CD14-positive monocyte (primary cell): Measurements from ENCODE around the gene NCCRP1. TPM values are rescaled to one million over a fixed set of nuclear protein-coding genes. Genes with fewer than 3 reads are reported as not detected.
A peak's percentile ranks its signal among the peaks of the same experiment; 100 is the strongest.

ENCODE experiments used
- DNase-seq, 3 donors: peaks; one replicate each; pipeline ENCODE4 v3.0.0-alpha.2; 2011 to 2022
- H2AFZ ChIP-seq: 2 replicates; pipeline ENCODE4 v1.6.0; 2012; ENCODE audit warnings: mild to moderate bottlenecking, low read depth, low read length, inconsistent platforms; ENCODE audit not compliant: insufficient read depth, poor library complexity, severe bottlenecking
- H3K27ac ChIP-seq, 2 donors: 1 replicate in 1 of 2; 2 replicates in 1 of 2; pipeline ENCODE4 v1.5.1; 2012 to 2013; ENCODE audit warnings: low read length in 2 of 2, control low read depth in 1 of 2, inconsistent platforms in 1 of 2, low read depth in 1 of 2, mild to moderate bottlenecking in 1 of 2
- H3K27me3 ChIP-seq, 2 donors: one replicate each; pipeline versions ENCODE4 v1.6.0 to v1.6.1; 2011 to 2013; ENCODE audit warnings: low read length in 2 of 2; ENCODE audit not compliant: control insufficient read depth in 2 of 2, insufficient read depth in 2 of 2
- H3K36me3 ChIP-seq, 2 donors: replicated peaks in 1 of 2; 1 replicate in 1 of 2; 2 replicates in 1 of 2; pipeline versions ENCODE4 v1.5.1 to v1.6.1; 2012 to 2013; ENCODE audit warnings: low read length in 2 of 2, control low read depth in 1 of 2, inconsistent platforms in 1 of 2, mild to moderate bottlenecking in 1 of 2; ENCODE audit not compliant: insufficient read depth in 2 of 2, control insufficient read depth in 1 of 2
- H3K4me1 ChIP-seq, 2 donors: 1 replicate in 1 of 2; 2 replicates in 1 of 2; pipeline versions ENCODE4 v1.5.1 to v1.6.1; 2012 to 2013; ENCODE audit warnings: low read length in 2 of 2, control low read depth in 1 of 2, inconsistent platforms in 1 of 2, mild to moderate bottlenecking in 1 of 2, moderate library complexity in 1 of 2; ENCODE audit not compliant: insufficient read depth in 2 of 2, control insufficient read depth in 1 of 2
- H3K4me2 ChIP-seq: replicated peaks from 2 replicates; pipeline ENCODE3; 2012; ENCODE audit warnings: low read length, moderate library complexity, mild to moderate bottlenecking; ENCODE audit not compliant: poor library complexity, severe bottlenecking; ENCODE audit errors: extremely low read depth
- H3K4me3 ChIP-seq, 3 experiments: fragments of 200-600 bp in 1 of 3; sonication (generic) in 1 of 3; replicated peaks in 1 of 3; 1 replicate in 2 of 3; 2 replicates in 1 of 3; pipeline ENCODE4 v1.5.1; 2011 to 2013; ENCODE audit warnings: low read length in 3 of 3, mild to moderate bottlenecking in 3 of 3, control low read depth in 2 of 3, low read depth in 2 of 3, inconsistent platforms in 1 of 3, moderate library complexity in 1 of 3
- H3K79me2 ChIP-seq: 2 replicates; pipeline ENCODE4 v1.6.0; 2012; ENCODE audit warnings: mild to moderate bottlenecking, control low read depth, inconsistent platforms, low read length, moderate library complexity; ENCODE audit not compliant: insufficient read depth
- H3K9ac ChIP-seq: 2 replicates; pipeline ENCODE4 v1.6.0; 2017; ENCODE audit warnings: low read length, mild to moderate bottlenecking; ENCODE audit not compliant: insufficient read depth, poor library complexity, severe bottlenecking
- H3K9me3 ChIP-seq, 2 donors: replicated peaks in 1 of 2; 1 replicate in 1 of 2; 2 replicates in 1 of 2; pipeline versions ENCODE4 v1.5.1 to v1.6.1; 2012 to 2013; ENCODE audit warnings: low read length in 2 of 2, control low read depth in 1 of 2; ENCODE audit not compliant: control insufficient read depth in 1 of 2, insufficient read depth in 1 of 2
- H4K20me1 ChIP-seq: 2 replicates; pipeline ENCODE4 v1.6.0; 2012; ENCODE audit warnings: mild to moderate bottlenecking, low read length, control low read depth, moderate library complexity; ENCODE audit not compliant: insufficient read depth
- H3K27ac Mint-ChIP-seq, 7 donors: one replicate each; pipeline ENCODE4 v1.8.0; 2020; ENCODE audit warnings: mild to moderate bottlenecking in 7 of 7, mixed read lengths in 7 of 7, moderate library complexity in 6 of 7, inconsistent platforms in 2 of 7
- H3K27me3 Mint-ChIP-seq, 3 donors: one replicate each; pipeline ENCODE4 v1.8.0; 2021 to 2022; ENCODE audit warnings: low read depth in 3 of 3, mild to moderate bottlenecking in 3 of 3, mixed read lengths in 3 of 3, moderate library complexity in 3 of 3, inconsistent platforms in 1 of 3
- H3K36me3 Mint-ChIP-seq, 2 donors: one replicate each; pipeline ENCODE4 v1.8.0; 2020; ENCODE audit warnings: mixed read lengths in 2 of 2, inconsistent platforms in 1 of 2, mild to moderate bottlenecking in 1 of 2
- H3K4me1 Mint-ChIP-seq: one replicate; pipeline ENCODE4 v1.8.0; 2020; ENCODE audit warnings: mild to moderate bottlenecking, mixed read lengths
- H3K4me3 Mint-ChIP-seq, 2 donors: one replicate each; pipeline ENCODE4 v1.8.0; 2020; ENCODE audit warnings: mild to moderate bottlenecking in 2 of 2, mixed read lengths in 2 of 2, moderate library complexity in 1 of 2
- H3K9me3 Mint-ChIP-seq, 7 donors: one replicate each; pipeline ENCODE4 v1.8.0; 2020 to 2022; ENCODE audit warnings: mixed read lengths in 7 of 7, mild to moderate bottlenecking in 6 of 7, moderate library complexity in 6 of 7, inconsistent platforms in 2 of 7
- WGBS: methylation state at CpG from one replicate; pipeline ENCODE4 v1.1.5; 2013; ENCODE audit warnings: missing lambda C conversion rate; ENCODE audit not compliant: insufficient coverage; 5-methylcytosine and 5-hydroxymethylcytosine counted together
- intact Hi-C, 2 donors: fragments of 100-400 bp; cut with micrococcal nuclease; formaldehyde crosslinking; loops; one replicate each; pipeline versions ENCODE4 v1.15.0 to v1.15.1; 2023
- polyA plus RNA-seq, 3 donors: library from polyadenylated mRNA; depleted of rRNA in 1 of 3; unstranded in 2 of 3; stranded (reverse) in 1 of 3; fragments of 300-500 nt in 2 of 3; fragments of >200 nt in 1 of 3; fragmentation: Illumina TruSeq in 2 of 3; gene quantifications; 1 replicate in 2 of 3; 2 replicates in 1 of 3; pipeline ENCODE4 v1.2.3, GENCODE V29; 2012 to 2021
- TF ChIP-seq, protein P1 (sequence below): fragments of 200-600 bp; IDR thresholded peaks from one replicate; pipeline ENCODE4 v1.8.0; 2022; ENCODE audit warnings: antibody characterized with exemption, mild to moderate bottlenecking

NCCRP1 gene
- polyA plus RNA-seq, 3 donors: not detected

- Mint-ChIP-seq H3K36me3 (peaks cover 0 to 2% of the 10 kb centered on the region in 2 donors), H3K27me3 (peaks cover 63 to 90% (median 77%) of the 10 kb centered on the region in 3 donors), H3K4me3 (peak overlapping the region in 1 of 2 donors; percentile 59), H3K9me3 (peaks cover 0 to 11% (median 2%) of the 10 kb centered on the region in 7 donors), H3K27ac (no peak overlapping the region), H3K4me1 (peaks cover 3% of the 10 kb centered on the region)
- peaks cover 0 to 9% of the 10 kb centered on the region in 2 donors for H3K9me3 ChIP-seq
- H4K20me1 ChIP-seq: no peaks in the 10 kb centered on the region
- H3K27me3 ChIP-seq: peaks cover 10 to 63% of the 10 kb centered on the region in 2 donors
- no peaks in the 10 kb centered on the region for H3K79me2 ChIP-seq
- 91% methylated on average over 29 of the region's 32 CpGs for WGBS
- DNase-seq: no peak
- TF ChIP-seq, protein P1, sequence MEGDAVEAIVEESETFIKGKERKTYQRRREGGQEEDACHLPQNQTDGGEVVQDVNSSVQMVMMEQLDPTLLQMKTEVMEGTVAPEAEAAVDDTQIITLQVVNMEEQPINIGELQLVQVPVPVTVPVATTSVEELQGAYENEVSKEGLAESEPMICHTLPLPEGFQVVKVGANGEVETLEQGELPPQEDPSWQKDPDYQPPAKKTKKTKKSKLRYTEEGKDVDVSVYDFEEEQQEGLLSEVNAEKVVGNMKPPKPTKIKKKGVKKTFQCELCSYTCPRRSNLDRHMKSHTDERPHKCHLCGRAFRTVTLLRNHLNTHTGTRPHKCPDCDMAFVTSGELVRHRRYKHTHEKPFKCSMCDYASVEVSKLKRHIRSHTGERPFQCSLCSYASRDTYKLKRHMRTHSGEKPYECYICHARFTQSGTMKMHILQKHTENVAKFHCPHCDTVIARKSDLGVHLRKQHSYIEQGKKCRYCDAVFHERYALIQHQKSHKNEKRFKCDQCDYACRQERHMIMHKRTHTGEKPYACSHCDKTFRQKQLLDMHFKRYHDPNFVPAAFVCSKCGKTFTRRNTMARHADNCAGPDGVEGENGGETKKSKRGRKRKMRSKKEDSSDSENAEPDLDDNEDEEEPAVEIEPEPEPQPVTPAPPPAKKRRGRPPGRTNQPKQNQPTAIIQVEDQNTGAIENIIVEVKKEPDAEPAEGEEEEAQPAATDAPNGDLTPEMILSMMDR: no peak
- no peak overlapping the region for H3K4me2 ChIP-seq
- no peaks in the 10 kb centered on the region for H3K36me3 ChIP-seq
- intact Hi-C loops: no loop called here
- H3K4me1 ChIP-seq: no peaks in the 10 kb centered on the region
- H3K4me3 ChIP-seq: no peak overlapping the region
- no peak overlapping the region for H3K27ac ChIP-seq
- H3K9ac ChIP-seq: no peak overlapping the region
- H2AFZ ChIP-seq: no peak overlapping the region
These were observed 3.5 kb downstream of the NCCRP1 start for GRCh38 chr19:39200066-39200802.

GRCh38 chr19:39200803-39201115 lies 4.0 kb downstream of the NCCRP1 start:
- no peaks in the 10 kb centered on the region for H4K20me1 ChIP-seq
- Mint-ChIP-seq H3K27ac (no peak overlapping the region), H3K9me3 (peaks cover 0 to 11% (median 2%) of the 10 kb centered on the region in 7 donors), H3K27me3 (peaks cover 60 to 89% (median 76%) of the 10 kb centered on the region in 3 donors), H3K4me3 (no peak overlapping the region), H3K36me3 (peaks cover 0 to 2% of the 10 kb centered on the region in 2 donors), H3K4me1 (peaks cover 3% of the 10 kb centered on the region)
- no peak overlapping the region for H3K4me3 ChIP-seq
- no peak for DNase-seq
- TF ChIP-seq, protein P1: no peak
- no peak overlapping the region for H3K9ac ChIP-seq
- intact Hi-C loops: no loop called here
- no peaks in the 10 kb centered on the region for H3K79me2 ChIP-seq
- no peak overlapping the region for H2AFZ ChIP-seq
- H3K4me1 ChIP-seq: no peaks in the 10 kb centered on the region
- WGBS: 93% methylated on average over 3 of the region's 3 CpGs
- no peaks in the 10 kb centered on the region for H3K36me3 ChIP-seq
- peaks cover 10 to 58% of the 10 kb centered on the region in 2 donors for H3K27me3 ChIP-seq
- H3K27ac ChIP-seq: no peak overlapping the region
- no peak overlapping the region for H3K4me2 ChIP-seq
- H3K9me3 ChIP-seq: peaks cover 0 to 9% of the 10 kb centered on the region in 2 donors
